LNCAP (cell line): ENCODE data around the gene OR10X1.

Experiments used
- TF ChIP-seq, protein P1 (sequence below): fragments of 450-650 bp; IDR thresholded peaks from 2 replicates; pipeline ENCODE4 v1.5.1; 2017; ENCODE audit warnings: mild to moderate bottlenecking

OR10X1 gene

DNA sequence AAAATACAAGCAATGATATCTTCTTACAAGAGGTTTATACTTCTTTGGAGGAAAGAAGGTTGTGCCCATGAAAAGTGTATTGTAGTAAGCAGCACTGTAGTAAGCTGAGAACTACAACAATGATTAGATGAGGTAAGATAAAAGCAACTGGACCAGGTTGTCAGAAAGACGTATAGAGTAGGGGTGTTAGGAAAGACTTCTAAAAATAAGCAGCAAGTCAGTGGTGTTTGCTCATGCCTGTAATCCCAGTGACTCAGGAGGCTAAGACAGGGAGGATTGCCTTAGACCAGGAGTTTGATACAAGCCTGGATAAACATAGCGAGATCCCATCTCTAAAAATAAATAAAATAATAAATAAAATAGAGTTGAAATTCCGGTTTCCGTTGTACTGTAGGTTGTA lies 4.3 kb upstream of the OR10X1 start:
- TF ChIP-seq, protein P1, sequence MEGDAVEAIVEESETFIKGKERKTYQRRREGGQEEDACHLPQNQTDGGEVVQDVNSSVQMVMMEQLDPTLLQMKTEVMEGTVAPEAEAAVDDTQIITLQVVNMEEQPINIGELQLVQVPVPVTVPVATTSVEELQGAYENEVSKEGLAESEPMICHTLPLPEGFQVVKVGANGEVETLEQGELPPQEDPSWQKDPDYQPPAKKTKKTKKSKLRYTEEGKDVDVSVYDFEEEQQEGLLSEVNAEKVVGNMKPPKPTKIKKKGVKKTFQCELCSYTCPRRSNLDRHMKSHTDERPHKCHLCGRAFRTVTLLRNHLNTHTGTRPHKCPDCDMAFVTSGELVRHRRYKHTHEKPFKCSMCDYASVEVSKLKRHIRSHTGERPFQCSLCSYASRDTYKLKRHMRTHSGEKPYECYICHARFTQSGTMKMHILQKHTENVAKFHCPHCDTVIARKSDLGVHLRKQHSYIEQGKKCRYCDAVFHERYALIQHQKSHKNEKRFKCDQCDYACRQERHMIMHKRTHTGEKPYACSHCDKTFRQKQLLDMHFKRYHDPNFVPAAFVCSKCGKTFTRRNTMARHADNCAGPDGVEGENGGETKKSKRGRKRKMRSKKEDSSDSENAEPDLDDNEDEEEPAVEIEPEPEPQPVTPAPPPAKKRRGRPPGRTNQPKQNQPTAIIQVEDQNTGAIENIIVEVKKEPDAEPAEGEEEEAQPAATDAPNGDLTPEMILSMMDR, result no peak

DNA sequence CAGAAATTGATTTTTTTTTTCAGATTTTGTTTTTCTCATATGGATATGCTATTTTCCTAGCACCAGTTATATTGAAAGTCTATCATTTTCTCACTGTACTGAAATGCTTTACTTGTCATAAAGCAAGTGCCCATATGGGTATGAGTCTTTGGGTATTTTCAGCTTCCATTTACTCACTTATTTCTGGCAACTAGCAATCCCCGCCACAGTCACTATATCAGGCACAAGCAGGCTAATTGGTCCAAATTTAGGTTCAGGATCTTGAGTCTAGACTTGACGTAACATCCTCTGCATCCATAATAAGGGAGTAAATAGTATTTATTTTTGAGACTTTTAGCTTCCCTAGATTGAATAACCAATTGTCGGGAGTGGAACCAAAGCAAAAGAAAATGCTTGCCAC lies 2.1 kb downstream of the OR10X1 start:
- TF ChIP-seq, protein P1, result no peak

DNA sequence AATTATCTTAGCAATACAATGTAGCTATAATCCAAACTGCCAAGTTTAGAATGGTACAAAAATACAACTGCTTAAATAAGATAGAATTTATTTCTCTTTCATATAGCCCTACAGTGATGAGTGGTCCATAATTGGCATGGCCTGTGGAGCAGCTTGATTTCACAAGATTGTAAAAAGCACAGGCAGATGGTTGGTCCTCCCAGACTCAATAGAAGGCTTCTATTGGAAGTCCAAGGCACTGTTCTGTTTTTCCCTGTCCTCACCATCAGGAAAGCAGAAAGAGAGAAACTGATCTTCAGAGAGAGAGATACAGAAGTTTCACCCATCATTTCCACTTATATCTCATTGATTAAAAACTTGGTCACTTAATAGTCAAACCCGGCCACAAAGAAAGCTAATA lies 7.5 kb downstream of the OR10X1 start:
- TF ChIP-seq, protein P1, result no peak

DNA sequence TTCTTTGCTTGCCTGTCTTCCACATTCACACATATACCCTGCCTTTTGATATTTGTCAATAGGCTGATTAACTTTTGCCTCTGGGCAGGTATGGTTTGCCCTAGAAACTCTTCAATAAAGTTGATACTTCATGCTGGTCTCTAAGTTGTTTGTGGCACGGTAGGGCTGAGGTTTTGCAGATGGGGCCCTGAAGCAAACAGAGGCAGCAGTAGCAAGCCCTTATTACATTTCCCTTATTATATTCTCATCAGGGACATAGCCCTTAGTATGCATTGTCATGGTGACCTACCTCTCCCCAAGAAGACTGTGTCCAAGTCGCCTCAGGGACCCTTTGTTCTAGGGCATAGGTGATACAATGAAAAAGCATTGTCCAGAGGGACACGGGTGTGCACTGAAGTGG lies 9.2 kb downstream of the OR10X1 start, which contains the start of gene OR6P1:
Gene OR6P1 (minus strand): TSS at position 101 of the 400 bp plus-strand sequence. CDS start 6,976 bp downstream, outside the sequence.
- TF ChIP-seq, protein P1, result no peak

DNA sequence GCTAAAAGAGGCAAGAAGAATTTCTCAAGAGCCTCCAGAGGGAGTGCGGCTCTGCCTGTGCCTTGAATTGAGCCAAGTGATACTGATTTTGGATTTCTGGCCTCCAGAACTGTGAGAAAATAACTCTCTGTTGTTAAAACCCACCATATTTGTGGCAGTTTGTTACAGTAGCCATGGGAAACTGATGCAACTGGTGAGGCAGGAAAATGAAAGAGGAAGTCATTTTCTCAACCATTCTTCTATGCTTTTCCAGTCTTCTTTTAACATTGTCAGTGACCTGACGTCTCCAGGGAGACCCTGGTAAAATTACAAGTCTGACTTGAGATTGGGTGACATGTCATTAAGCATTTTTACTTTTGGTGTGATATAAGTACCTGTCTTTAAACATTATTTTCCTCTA lies 15.1 kb downstream of the OR10X1 start:
- TF ChIP-seq, protein P1, result no peak

DNA sequence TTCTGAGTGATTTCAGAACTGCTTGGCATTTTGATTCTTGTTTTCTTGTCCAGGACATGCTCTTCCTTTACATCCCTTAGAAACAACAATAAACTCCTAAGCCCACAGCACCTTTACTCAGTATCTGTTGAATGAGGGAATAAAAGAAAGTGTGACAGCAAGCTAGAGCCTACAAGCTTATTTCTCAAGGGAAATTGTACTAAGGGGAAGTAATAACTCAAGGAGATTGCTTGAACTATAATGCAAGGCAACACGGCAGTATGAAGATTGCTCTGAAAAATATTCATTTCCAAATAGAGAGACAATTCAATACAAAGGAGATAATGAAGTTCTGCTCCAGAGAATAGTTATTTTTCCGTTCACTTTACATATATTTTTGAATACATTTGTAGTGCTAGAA lies 15.8 kb downstream of the OR10X1 start:
- TF ChIP-seq, protein P1, result no peak

DNA sequence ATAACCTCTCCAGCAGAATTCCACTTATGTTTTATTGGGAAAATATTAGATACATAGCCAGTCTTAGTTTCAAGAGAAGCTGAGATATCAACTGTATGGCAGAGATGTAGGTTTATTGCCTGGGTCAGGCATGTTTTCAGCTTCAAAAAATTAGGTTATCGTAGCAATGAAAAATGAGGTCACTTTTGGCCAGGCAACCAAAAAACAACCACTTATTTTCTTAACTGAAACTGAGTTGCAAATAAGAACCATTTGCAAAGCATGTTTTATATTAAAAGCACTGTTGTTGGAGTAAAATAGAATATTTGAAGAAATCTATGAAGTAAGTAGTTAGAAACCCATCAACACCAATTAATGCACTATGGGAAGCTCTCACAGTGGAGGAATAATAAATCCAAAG lies 20.0 kb downstream of the OR10X1 start:
- TF ChIP-seq, protein P1, result no peak

DNA sequence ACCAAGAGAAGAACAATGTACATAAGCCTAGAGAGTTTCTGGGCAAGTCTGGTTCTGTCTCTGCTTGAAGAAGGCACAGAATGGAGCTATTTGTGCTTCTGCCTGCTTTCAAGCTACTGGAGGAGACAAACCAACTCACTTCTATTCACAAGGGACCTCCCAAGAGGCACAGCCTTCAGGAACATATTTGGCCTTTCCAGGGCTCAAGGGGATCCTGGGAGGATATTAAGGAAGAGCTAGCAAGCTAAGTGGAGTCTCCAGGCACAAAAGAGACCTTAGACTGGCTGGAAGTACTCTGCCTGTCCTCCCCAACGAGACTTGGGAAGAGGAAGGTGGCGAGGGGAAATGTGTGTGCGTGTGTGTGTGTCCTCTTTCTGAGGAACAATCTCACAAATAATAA lies 25.3 kb downstream of the OR10X1 start, which contains the start of gene OR6Y1:
Gene OR6Y1 (minus strand): TSS at position 54 of the 400 bp plus-strand sequence. CDS start 6,300 bp downstream, outside the sequence.
- TF ChIP-seq, protein P1, result no peak
